Keratinocyte (primary cell): ENCODE data around the gene ITGB4.

Source experiments
- CTCF ChIP-seq, 3 experiments: IDR thresholded peaks in 1 of 3; conservative IDR thresholded peaks in 1 of 3; optimal IDR thresholded peaks in 1 of 3; 2 replicates in 2 of 3; 3 replicates in 1 of 3; pipeline versions ENCODE3 to v1.5.1; 2011; ENCODE audit warnings: low read length in 3 of 3, mild to moderate bottlenecking in 3 of 3, moderate library complexity in 2 of 3, control low read depth in 1 of 3, inconsistent platforms in 1 of 3; ENCODE audit not compliant: insufficient read depth in 2 of 3; ENCODE audit errors: extremely low read depth in 1 of 3
- EZH2 ChIP-seq: IDR thresholded peaks from one replicate; pipeline ENCODE4 v1.6.1; 2012; ENCODE audit warnings: inconsistent platforms, mild to moderate bottlenecking, low read length, moderate library complexity

DNA sequence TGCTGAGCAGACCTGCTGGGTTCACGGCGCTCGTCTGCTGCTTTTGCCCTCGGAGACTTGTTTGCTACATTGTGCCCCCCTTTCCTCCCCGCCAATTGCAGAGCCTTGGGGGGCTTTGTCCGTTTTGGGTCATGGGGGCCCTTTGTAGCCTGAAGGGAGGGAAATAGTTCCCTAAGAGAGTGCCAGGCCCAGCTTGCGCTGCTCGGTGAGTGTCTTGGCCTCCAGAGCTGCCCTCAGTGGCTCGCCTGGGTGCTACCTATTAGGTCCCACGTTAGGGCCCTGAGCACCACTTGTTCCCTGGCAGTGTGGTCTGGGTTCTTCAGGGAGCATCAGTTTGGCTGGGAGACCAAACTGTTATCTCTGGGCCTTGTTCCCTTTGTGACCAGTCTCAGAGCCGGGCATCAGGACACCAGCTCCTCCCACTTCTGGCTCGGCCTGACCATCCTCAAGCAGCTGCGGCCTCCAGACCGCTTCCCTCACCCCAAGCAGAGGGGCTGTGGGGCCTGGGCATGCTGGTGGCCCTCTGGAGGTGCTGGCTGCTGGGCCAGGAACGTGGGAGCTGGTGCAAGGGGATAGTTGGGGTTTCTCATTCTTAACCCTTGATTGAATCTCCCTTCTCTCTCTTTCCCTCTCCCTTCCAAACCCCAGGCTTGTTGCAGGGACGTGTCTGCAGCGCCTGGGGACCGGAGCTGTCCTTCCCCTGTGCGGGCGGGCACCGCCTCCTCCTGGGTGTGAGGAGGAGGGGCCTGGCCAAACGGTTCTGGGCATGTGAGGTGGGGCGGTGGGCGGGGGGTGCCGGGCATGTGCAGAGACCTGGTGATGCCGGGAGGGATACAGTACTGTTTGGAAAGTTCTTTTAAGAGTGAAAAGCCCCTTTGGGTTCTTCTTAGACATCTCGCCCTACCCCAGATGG is 16.0 kb upstream of the ITGB4 start:
- no peak for TF ChIP-seq CTCF (optimal IDR thresholded peaks at IDR 0.05 in 1 of 3, IDR thresholded peaks at IDR 0.05 in 1 of 3, conservative IDR thresholded peaks at IDR 0.05 in 1 of 3; ENCODE audit: extremely low read depth in 1 of 3, insufficient read depth in 2 of 3, low read length in 3 of 3)
- no peak for TF ChIP-seq EZH2
